Epidermal melanocyte (primary cell): ENCODE results near the gene SLC22A16.
"Not testable (repeated sequence)": the region's sequence is repeated elsewhere in the genome, so short reads cannot be mapped to it uniquely, and the experiment has no call there.

Source experiments
- DNase-seq: peaks from one replicate; pipeline ENCODE4 v3.0.0; 2011; ENCODE audit warnings: low spot score; ENCODE audit not compliant: insufficient read length

Gene SLC22A16, protein sequence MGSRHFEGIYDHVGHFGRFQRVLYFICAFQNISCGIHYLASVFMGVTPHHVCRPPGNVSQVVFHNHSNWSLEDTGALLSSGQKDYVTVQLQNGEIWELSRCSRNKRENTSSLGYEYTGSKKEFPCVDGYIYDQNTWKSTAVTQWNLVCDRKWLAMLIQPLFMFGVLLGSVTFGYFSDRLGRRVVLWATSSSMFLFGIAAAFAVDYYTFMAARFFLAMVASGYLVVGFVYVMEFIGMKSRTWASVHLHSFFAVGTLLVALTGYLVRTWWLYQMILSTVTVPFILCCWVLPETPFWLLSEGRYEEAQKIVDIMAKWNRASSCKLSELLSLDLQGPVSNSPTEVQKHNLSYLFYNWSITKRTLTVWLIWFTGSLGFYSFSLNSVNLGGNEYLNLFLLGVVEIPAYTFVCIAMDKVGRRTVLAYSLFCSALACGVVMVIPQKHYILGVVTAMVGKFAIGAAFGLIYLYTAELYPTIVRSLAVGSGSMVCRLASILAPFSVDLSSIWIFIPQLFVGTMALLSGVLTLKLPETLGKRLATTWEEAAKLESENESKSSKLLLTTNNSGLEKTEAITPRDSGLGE

DNA sequence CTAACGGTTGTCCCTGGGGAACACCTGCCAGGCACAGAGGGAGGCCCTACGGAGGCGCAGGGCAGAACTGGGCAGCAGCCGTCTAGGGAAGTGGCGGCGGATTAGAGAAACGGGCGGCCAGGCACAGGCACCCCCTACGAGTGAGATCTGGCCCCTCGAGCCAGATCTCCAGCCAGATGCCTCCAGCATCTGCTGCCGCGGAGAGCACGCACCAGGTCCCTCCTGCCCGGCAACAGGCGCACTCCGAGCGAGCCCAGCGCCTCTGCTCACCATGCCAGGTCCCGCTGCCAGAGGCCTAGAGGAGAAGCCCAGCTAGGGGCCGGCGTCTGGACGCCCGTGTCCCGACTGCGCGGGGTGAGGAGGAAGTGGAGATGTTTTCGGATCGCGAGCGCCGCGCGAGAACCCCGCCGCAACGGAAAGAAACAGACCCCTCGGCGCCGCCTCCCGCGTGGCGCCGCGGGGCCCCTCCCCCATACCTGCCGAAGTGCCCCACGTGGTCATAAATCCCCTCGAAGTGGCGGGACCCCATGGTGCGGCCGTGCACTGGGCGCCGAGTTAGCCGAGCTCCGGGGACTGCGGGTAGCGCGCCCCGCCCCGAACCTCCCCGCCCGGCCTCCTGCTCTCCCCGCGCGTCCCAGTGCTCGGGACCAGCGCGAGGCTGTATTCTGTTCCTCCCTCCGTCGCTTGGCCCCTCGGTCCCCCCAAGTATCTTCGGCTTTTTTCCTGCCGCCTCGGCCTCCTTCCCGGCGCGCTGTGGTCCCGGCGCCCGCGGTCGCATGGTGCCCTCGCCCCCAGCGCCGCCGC, at the start of gene SLC22A16:
SLC22A16 (minus strand) TSS at position 568 of the 804 bp plus-strand sequence; CDS start at position 529, 39 bp downstream.
- DNase-seq = no peak

DNA sequence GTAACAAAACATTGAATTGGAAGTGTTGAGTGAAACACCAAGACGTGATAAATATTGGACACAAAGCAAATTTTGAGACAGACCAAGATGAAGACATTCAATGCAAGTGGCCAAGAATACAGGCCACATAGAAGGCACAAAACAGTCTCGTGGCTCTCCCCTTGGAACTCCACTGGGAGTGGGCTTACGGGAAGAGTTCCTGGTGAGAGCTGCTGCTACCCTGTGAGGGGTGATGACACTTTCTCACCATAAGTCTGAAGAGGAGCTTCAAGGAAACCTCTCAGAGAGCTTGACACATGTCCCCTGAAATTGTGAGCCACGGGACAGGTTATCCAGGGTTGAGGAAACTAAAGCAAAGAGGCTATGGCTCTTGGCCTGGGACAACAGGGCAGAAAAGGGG, 48.6 kb upstream of the SLC22A16 start:
- DNase-seq = no peak

DNA sequence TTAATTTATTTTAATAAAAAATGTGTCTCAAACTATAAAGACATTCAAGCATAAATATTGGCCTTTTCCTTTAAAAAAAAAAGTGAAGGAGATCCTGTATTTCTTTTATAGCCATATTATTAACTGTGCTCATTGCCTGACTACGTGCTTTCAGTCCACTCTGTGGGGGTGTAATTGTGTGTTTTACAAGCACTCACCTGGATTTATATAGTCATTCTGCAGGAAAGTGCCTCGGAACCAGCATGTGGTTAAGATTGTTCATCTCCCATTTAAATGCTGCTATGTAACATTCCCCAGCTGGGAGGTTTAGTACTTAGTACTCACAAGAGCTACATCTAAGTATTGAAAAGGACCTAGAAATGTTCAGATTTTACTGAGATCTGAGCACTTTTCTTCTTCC, 47.9 kb upstream of the SLC22A16 start:
- DNase-seq = no peak

DNA sequence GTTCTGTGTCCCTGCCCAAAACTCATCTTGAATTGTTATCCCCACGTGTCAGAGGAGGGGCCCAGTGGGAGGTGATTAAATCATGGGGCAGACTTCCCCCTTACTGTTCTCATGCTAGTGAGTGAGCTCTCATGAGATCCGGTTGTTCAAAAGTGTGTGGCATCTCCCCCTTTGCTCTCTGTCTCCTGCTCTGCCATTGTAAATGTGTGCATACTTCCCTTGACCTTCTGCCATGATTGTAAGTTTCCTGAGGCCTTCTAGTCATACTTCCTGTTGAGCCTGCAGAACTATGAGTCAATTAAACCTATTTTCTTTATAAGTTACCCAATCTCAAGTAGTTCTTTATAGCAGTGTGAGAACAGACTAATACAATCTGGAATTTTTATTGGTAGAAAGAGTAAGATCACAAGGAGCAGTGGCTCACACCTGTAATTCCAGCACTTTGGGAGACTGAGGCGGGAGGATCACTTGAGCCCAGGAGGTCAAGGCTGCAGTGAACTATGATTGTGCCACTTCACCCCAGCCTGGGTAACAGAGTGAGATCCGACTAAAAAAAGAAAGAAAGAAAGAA, 47.1 kb upstream of the SLC22A16 start:
- no peak for DNase-seq

DNA sequence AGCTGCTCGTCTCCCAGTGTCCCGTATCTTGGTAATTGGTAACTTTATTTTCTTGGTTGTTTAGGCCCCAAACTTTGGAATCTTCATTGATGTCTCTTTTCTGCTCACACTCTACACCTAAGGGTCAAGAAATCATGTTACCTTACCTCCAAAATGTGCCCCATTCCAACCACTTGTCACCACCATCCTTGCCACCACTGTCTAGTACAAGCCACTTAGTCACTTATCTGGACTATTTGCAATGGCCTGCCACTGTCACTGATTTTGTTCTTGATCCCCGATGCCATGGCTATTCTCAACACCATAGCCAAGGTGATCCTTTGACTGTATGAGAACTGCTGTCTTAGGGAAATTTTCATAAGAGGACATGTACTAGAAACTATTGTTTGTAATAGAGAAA, 46.0 kb upstream of the SLC22A16 start:
- DNase-seq = no peak

DNA sequence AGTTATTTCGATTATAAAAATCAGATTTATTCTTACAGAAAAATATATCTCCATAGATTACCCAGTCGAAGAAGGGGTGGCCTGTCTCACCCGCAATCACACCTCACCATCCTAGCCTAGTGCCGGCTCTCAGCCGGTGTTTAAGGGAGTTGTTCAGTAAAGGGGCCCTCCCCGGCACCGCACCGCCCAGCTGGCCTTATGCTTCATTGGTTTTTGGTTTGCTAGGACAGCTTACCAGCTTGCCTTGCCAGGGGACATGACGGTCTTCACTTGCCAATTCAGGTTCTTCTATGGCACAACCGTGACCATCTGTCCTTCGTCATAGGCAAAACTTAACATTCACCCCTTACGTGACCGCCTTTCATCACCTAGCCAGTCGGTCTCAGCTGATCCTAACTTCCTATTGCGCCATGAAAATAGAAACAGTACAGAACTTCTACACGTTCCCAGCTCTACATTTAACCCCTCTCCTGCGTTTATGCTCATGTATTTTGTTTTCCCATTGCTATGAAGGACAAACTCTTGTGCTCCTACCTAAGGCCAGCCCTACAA, 44.7 kb upstream of the SLC22A16 start:
- DNase-seq = no peak

DNA sequence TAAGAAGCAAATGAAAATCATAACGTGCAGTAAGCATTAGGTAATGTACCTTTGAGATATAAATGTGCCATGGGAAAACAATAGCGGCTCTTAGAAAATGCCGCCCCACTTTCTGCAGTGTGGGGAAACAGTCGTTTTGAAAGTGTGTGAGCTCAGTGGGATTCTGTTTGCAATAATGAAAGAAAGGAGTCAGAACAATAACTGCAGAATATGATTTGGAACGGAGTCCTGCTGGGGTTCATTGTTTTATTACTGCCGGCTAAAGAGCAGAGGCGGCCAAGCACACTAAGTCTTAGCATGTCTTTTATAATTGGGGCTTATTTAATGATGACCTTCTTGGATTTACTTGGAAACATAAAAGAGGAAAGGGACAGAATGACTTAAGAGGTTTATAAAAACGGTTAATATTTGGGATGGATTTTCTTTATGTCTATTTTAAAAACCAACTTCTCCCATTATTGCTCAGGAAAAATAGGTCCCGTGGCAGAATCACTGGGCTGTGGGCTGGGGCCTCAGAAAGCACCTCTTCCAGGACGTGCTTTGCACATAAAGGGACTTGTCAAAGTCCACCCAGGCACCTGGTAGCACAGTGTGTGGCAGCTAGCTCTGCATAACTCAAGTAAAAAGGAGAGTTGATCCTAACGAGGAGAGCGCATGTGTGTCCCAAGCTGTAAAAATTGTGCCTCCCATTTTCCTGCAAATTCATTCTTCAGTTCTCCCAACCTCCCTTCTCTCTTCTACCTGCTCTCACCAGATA, 44.0 kb upstream of the SLC22A16 start:
- DNase-seq = no peak

DNA sequence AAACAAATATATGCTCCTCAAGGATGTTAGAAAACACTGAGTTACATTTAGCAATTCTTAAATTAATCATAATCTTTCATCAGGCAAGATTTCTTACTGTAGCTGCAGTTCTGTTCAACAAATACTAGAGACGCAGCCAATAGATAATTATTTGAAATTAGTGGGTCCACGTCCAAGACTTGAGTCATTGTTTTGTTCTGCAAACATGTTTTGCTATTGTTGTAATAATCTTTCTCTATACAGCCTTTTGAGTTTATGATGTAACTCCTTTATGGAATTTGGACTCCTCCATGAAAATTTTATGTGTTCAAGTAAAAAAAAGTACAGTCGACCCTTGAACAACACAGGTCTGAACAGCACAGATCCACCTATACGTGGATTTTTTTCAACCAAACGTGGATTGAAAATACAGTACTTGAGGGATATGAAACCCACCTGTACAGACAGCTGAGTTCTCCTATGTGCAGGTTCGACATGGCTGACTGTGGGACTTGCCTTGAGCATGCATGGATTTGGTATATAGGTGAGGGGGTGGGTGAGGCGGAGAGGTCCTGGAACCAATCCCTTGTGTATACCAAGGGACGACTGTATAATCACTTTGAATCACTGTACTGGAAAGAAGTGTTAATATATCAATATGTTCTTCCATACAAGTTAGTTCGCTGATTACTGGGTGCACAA, 41.3 kb upstream of the SLC22A16 start:
- DNase-seq = no peak

DNA sequence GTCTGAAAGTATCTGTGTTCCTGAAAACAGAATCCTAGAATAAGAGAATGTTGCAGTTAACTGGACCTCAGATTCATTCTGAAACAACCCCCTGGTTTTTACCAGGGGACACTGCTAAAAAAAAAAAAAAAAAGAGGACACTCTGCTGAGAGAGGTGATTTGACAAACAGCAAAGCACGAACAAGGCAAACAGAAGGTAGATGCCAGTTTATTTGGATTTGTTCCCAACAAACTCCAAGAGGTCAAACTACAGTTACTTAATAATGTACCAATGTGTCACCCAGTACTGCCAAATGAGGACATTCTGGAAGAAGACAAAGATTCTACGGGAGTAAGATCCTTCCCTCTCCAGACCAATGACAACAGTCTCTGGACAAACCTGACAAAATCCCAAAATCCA, 40.6 kb upstream of the SLC22A16 start:
- DNase-seq = no peak

DNA sequence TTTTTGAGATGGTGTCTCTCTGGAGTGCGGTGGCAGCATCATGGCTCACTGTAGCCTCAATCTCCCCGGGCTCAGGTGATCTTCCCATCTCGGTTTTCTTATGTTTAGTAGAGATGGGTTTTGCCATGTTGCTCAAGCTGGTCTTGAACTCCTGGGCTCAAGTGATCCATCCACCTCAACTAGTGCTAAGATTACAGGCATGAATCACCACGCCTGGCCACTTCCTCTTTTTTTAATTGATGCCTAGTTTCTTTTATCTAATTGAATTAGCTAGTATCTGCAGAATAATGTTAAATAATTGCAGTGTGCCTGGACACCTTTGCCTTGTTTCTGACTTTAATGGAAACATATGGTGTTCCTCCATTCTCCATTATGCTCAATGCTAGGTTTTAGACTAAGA, 38.4 kb upstream of the SLC22A16 start:
- DNase-seq = no peak

DNA sequence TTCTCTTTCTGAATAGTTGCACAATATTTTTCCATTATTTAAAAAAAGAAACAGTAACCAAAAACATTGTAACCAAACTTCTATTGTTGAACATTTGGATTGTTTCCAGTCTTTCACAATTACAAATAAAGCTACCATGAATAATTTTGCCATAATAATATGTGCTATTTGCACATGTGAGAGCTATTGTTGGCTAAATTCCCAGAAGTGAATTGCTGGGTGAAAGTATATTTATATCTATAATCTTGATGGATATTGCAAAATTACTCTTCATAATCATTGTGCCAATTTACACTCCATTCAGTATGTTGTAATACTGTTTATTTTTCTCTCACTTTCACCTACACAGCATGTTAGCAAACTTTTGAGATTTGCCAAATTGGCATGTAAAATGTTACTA, 36.6 kb upstream of the SLC22A16 start:
- DNase-seq = no peak

DNA sequence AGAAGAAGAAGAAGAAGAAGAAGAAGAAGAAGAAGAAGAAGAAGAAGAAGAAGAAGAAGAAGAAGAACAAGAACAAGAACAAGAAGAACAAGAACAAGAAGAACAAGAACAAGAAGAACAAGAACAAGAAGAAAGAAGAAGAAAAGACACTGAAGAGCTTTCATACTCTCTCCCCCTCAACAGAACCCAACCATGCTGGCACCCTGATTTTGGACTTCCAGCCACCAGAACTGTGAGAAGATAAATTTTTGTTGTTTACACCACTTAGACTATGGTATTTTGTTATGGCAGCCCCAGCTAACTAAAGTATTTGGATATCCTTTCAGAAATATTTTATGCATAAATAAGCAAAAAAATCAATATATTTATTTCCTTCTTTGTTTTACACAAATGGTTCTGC, 36.1 kb upstream of the SLC22A16 start:
- DNase-seq = not testable (repeated sequence)

DNA sequence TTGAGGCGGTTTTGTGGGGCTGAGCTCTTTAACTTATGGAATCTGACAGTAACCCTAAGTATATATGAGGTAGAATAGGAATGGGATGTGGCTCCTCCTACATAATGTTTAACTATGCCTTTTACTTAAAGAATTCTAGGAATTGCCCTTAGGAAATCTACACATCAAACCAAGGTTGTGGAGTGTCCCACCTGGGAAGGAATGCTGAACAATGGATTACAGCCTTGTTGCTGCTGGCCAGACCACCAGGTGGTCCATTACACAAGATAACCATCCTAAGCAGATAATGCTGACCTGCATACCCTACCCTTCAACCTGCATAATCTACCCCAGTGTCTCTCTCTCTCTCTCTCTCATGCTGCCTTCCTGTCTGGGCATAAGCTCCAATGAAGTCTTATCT, 35.0 kb upstream of the SLC22A16 start:
- no peak for DNase-seq

DNA sequence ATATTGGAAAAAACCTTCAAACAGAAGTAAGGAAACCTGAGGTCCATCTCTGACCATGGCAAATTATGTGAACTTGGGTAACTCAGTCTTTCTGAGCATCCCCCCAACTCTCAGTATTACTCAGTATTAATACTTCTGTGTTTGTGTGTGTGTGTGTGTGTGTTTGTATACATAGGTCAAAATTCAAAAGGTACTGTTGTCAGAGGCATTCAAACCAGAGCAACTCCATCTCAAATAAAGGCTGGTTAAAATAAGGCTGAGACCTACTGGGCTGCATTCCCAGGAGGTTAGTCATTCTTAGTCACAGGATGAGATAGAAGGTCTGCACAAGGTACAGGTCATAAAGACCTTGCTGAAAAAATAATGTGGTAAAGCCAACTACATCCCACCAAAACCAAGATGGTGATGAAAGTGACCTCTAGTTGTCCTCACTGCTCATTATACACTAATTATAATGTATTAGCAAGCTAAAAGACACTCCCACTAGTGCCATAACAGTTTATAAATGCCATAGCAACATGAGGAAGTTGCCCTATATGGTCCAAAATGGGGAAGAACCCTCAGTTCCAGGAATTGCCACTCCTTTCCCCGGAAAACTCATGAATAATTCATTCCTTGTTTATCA, 33.3 kb upstream of the SLC22A16 start:
- DNase-seq = no peak

DNA sequence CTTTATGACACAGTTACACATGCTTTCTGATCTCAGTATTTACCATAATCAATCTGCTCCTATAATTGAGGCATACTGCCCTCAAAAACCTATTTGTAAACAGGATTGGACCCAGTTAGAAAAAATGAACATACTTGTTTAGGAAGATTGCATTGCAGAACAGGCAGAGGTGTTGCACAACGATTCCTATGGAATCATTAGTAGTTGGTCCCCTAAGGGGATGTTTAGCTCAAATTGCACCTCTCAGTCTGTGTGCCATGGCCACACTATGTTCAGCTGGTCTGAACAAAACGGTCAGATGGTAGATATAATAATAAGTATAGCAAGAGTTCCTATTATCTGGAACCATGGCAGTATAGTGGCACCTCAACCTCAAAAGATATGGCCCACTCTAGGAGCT, 28.5 kb upstream of the SLC22A16 start:
- not testable (repeated sequence) for DNase-seq

DNA sequence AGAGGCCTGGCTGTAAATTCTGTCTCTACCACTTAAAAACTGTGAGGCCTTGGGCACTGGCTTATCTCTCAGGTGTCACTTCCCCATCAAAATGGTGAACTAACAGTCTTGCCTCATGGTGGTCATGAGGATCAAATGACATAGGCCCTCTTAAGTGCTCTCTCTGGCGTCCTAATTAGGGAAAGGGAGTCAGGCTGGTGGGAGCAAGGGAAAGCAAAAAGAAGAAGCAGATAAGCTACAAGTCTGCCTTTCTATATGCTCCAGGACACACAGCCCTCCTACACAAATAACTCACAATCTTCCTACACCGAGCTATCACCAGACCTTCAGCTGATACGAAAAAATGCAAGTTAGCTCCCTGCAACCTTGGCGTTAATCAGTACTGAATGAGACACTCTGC, 19.5 kb upstream of the SLC22A16 start:
- no peak for DNase-seq

DNA sequence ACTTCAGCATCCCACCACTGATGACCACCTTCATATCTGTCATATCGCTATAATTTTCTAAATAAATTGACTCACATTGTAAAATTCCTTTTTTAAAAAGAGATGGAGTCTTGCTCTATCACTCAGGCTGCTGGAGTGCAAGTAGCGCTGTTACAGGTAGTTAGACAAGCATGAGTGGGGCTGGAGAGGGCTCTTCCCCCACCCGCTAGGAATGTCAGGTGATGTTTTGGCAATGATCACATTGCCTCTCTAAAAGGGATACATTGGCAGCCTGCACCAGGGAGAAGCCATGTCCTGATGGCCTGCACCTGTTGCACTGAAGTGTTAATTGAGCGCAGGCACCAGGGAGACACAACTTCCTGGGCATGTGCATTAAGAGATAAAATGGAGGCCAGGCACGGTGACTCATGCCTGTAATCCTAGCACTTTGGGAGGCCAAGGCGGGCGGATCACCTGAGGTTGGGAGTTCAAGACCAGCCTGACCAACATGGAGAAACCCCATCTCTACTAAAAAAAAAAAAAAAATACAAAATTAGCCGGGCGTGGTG, 16.9 kb upstream of the SLC22A16 start:
- no peak for DNase-seq

DNA sequence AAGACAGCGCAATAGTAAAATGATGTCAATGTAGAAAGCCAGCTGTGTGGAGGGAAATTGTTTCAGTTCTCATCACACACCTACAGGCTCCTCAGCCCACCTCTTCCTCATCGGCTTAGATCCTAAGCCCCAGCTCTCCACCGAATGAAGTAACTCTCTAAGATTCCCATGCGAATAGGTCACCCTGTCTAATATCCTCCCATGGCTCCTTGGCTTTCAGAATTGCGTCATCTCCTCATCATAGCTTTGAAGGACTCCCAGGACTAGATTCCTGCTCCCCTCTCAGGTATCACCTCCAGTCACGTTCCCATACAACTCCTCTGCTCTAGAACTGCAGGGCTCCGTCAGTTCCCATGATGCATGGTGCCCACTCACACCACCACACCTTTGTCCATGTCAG, 16.2 kb upstream of the SLC22A16 start:
- no peak for DNase-seq

DNA sequence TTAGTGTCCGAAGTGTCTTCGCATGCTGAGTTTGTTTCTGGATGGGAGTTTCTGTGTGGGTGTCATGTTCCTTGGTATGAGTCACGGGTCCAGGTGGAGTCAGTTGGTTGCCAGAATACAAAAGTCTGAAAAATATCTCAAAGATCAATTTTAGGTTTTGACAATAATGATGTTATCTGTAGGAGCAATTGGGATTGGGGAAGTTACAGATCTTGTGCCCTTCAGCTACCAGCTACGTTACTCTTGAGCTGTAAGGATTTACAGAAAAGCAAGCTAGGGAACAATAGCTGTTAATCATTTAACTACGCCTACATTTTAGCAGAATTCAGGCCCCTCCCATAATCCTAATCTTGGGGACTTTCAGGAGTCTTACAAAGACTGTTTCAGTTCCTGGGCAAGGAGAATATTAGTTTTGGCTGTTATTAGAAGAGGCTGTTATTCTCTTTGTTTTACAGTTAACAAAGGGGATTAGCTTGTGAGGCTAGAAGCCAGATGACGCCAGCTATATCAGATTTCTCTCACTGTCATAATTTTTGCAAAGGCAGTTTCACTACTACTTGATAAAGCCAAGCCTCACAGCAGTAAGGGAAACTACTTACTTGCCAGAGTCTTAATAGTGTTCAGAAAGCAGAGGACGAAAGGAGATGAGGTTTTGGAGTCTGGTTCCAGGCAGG, 15.4 kb upstream of the SLC22A16 start:
- DNase-seq = no peak
